Loucy (cell line): ENCODE measurements around the gene ANO10.

Experiments used
- CTCF ChIP-seq: fragments of 200-600 bp; sonication (generic); conservative IDR thresholded peaks from 2 replicates; pipeline ENCODE4 v1.5.1; 2014; ENCODE audit warnings: mild to moderate bottlenecking, antibody characterized with exemption, low read length
- EZH2phosphoT487 ChIP-seq: fragments of 200-600 bp; IDR thresholded peaks from 2 replicates; pipeline ENCODE4 v1.6.1; 2018; ENCODE audit warnings: antibody characterized with exemption, mild to moderate bottlenecking, moderate library complexity, borderline replicate concordance

GRCh38 chr3:43347774-43348173 lies 274.0 kb downstream of the ANO10 start:
- TF ChIP-seq CTCF (no peak), EZH2phosphoT487 (no peak)
